Psoas muscle (tissue), 8 donors: ENCODE results near the gene DNASE1L2. TPM values are rescaled to one million over a fixed set of nuclear protein-coding genes. Genes with fewer than 3 reads are reported as not detected.

ENCODE experiments used
- ATAC-seq, 4 donors: fragments of 200-7000 bp; cut with Tn5 transposase; one replicate each; pipeline ENCODE4 v1.9.1; 2020; ENCODE audit warnings: moderate library complexity in 3 of 4, mild to moderate bottlenecking in 2 of 4
- DNase-seq, 2 donors: peaks; one replicate each; pipeline ENCODE4 v3.0.0-alpha.2; 2020
- H3K27ac ChIP-seq: fragments of 200-600 bp; one replicate; pipeline ENCODE4 v1.8.0; 2022
- H3K27me3 ChIP-seq, 3 donors: fragments of 200-600 bp in 1 of 3; one replicate each; pipeline versions ENCODE4 v1.6.1 to v1.8.0; 2013 to 2022; ENCODE audit warnings: low read length in 2 of 3, mild to moderate bottlenecking in 2 of 3, moderate library complexity in 1 of 3; ENCODE audit not compliant: insufficient read depth in 3 of 3
- H3K36me3 ChIP-seq, 2 donors: fragments of 200-600 bp in 1 of 2; one replicate each; pipeline versions ENCODE4 v1.6.1 to v1.8.0; 2013 to 2022; ENCODE audit warnings: low read depth in 1 of 2, mild to moderate bottlenecking in 1 of 2, moderate library complexity in 1 of 2; ENCODE audit not compliant: insufficient read depth in 1 of 2
- H3K4me1 ChIP-seq: fragments of 200-600 bp; one replicate; pipeline ENCODE4 v1.8.0; 2022
- H3K4me3 ChIP-seq: fragments of 200-600 bp; one replicate; pipeline ENCODE4 v1.8.0; 2022; ENCODE audit warnings: mild to moderate bottlenecking
- H3K9me3 ChIP-seq: fragments of 200-600 bp; one replicate; pipeline ENCODE4 v1.8.0; 2022
- WGBS, 3 donors: extraction: QIAGEN DNeasy Blood & Tissue Kit; methylation state at CpG; one replicate each; pipeline versions ENCODE4 v1.1.6 to v1.1.7; 2013; 5-methylcytosine and 5-hydroxymethylcytosine counted together
- intact Hi-C, 2 donors: fragments of 100-400 bp; cut with DNase I; formaldehyde crosslinking; loops; one replicate each; pipeline versions ENCODE4 v1.11.0 to v1.14.2; 2022
- polyA plus RNA-seq, 3 donors: library from polyadenylated mRNA; stranded (reverse); fragments of 200-250 nt; gene quantifications; one replicate each; pipeline ENCODE4 v1.2.3, GENCODE V29; 2013
- total RNA-seq, 4 donors: library from RNA; stranded (reverse); fragmentation: NEBNext Ultra II Directional in 2 of 4; extraction: Animal tissue kit (Norgen Biotek cat#: 25700) in 2 of 4; gene quantifications; one replicate each; pipeline versions ENCODE4 v1.2.1 to v1.2.4, GENCODE V29; 2021 to 2023
- TF ChIP-seq, protein P1 (sequence below): fragments of 200-600 bp; IDR thresholded peaks from one replicate; pipeline ENCODE4 v1.8.0; 2022; ENCODE audit warnings: antibody characterized with exemption
- donor health status: healthy with polysubstance abuse.
- donor health status: DM: no; HTN: no; CAD: no; lungs with moderate emphysema.
- donor health status: Bipolar disorder and iron deficiency.
- donor health status: healthy.
- donor health status: DM: yes; HTN: yes; CAD: no.
- donor health status: DM: no; HTN: no; CAD: no.
- donor health status: DM: no; HTN: no; CAD: no.
- donor health status: DM: yes; HTN: yes; CAD: no.

DNASE1L2 gene
- total and polyA plus RNA-seq, 7 donors = 0.17 to 1.2 (median 0.34) TPM

DNA sequence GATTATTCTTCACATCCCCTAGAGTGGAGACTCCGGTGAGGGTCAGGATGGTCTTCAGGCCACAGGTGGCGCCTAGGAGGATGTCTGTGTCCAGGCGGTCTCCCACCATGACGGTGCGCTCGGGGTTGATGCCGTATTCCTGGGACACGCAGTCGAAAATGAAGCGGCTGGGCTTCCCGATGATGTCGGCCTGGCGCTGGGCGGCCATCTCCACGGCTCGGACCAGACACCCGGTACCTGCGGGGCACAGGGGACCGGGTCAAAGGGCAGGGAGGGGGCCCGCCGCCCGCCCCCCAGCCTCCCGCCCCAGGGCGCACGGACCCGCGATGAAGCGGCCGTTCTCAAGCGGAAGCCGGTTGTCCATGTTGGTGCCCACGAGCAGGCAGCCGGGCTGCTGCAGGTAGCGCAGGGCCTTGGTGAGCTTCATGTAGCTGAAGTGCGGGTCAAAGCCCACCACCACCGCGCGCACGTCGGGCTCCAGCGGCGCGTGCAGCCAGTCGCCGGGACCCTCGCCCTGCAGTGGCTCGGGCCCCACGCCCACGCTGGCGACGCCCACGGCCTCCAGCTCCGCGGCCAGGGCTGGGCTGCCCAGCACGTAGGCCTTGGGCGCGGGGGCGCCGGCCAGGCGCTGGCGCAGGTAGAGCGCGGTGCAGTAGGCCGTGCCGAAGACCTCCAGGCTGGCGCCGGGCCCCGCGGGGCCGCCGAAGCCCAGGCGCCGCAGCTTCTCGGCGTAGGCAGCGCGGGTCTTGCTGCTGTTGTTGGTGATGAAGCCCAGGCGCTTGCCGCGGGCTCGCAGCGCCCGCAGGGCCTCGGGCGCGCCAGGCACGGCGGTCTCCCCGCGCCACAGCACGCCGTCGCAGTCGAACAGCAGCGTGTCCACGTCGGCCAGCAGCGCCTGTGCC lies 22.2 kb upstream of the DNASE1L2 start:
- intact Hi-C loops = no loop called here
- WGBS, 3 donors = 1% methylated on average over 51 to 98 of the region's 98 CpGs
- Histone ChIP-seq H3K9me3 (no peaks in the 10 kb centered on the region), H3K4me3 (peak overlapping the region; percentile 84), H3K4me1 (peaks cover 41% of the 10 kb centered on the region), H3K27ac (peak overlapping the region; percentile 90), H3K36me3 (peaks cover 0 to 9% of the 10 kb centered on the region in 2 donors), H3K27me3 (no peaks in the 10 kb centered on the region)
- DNase-seq (no peak), ATAC-seq (no peak)
- TF ChIP-seq, protein P1, sequence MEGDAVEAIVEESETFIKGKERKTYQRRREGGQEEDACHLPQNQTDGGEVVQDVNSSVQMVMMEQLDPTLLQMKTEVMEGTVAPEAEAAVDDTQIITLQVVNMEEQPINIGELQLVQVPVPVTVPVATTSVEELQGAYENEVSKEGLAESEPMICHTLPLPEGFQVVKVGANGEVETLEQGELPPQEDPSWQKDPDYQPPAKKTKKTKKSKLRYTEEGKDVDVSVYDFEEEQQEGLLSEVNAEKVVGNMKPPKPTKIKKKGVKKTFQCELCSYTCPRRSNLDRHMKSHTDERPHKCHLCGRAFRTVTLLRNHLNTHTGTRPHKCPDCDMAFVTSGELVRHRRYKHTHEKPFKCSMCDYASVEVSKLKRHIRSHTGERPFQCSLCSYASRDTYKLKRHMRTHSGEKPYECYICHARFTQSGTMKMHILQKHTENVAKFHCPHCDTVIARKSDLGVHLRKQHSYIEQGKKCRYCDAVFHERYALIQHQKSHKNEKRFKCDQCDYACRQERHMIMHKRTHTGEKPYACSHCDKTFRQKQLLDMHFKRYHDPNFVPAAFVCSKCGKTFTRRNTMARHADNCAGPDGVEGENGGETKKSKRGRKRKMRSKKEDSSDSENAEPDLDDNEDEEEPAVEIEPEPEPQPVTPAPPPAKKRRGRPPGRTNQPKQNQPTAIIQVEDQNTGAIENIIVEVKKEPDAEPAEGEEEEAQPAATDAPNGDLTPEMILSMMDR = no peak

DNA sequence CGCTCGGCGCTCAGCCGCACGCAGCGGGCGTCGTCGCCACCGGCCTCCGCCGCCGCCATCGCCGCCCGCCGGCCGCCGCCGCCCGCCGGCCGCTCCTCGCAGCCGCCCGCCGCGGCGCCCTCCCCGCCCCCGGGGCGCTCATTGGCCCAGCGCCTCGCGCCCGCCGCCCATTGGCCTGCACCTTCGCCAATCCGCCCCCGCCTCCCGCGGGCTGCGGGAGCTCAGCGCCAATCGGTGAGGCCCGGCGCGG lies 21.6 kb upstream of the DNASE1L2 start, which contains the start of gene PGP:
Gene PGP, minus strand, starts transcription at position 122 of the 250 bp plus-strand sequence. Its CDS starts 63 bp downstream, at position 59.
- DNase-seq (no peak), ATAC-seq (peak; percentile 68 to 81 (median 74))
- 0 to 1% (median 0%) methylated on average over 5 to 48 of the region's 48 CpGs for WGBS, 3 donors
- Histone ChIP-seq H3K36me3 (peaks cover 0 to 3% of the 10 kb centered on the region in 2 donors), H3K27me3 (no peaks in the 10 kb centered on the region), H3K9me3 (no peaks in the 10 kb centered on the region), H3K27ac (peak within 1 kb of the TSS; percentile 91), H3K4me1 (peaks cover 41% of the 10 kb centered on the region), H3K4me3 (peak within 1 kb of the TSS; percentile 84)
- intact Hi-C loops = no loop called here
- TF ChIP-seq, protein P1 = no peak

DNA sequence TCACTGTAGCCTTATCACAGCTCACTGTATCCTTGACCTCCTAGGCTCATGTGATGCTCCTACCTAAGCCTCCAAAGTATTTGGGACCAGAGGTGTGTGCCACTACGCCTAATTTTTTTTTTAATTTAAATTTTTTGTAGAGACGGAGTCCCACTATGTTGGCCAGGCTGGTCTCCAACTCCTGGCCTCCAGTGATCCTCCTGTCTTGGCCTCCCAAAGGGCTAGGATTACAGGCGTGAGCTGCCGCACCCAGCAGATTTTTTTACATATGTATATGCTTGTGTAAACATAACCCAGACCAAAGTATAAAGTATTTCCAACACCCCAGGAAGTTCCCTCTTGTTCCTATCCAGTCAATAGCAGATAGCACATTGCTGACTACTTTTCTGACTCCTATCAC lies 19.9 kb upstream of the DNASE1L2 start:
- TF ChIP-seq, protein P1 = no peak
- WGBS, 3 donors = 93 to 98% (median 95%) methylated on average over 4 of the region's 4 CpGs
- Histone ChIP-seq H3K27ac (peak overlapping the region; percentile 91), H3K36me3 (no peaks in the 10 kb centered on the region), H3K4me1 (peaks cover 26% of the 10 kb centered on the region), H3K4me3 (peak overlapping the region; percentile 70), H3K27me3 (no peaks in the 10 kb centered on the region), H3K9me3 (no peaks in the 10 kb centered on the region)
- DNase-seq = no peak
- no peak for ATAC-seq
- intact Hi-C loops = loop anchor here in 1 of 2 donors (5.0 kb wide), 1 partner anchor 36 kb away; the partner anchor contains the start of gene ECI1

GRCh38 chr16:2223221-2223941 lies 12.9 kb upstream of the DNASE1L2 start, which contains the start of gene E4F1:
Gene E4F1 (plus strand): TSS chr16:2223591. CDS start chr16:2223614, 23 bp downstream.
- no peaks in the 10 kb centered on the region for H3K9me3 ChIP-seq
- DNase-seq = peak; percentile 100
- H3K27ac ChIP-seq = peak within 1 kb of the TSS; percentile 86
- H3K27me3 ChIP-seq = no peaks in the 10 kb centered on the region
- ATAC-seq = peak; percentile 97 to 99 (median 98)
- intact Hi-C loops = no loop called here
- H3K36me3 ChIP-seq = peaks cover 0 to 10% of the 10 kb centered on the region in 2 donors
- H3K4me1 ChIP-seq = peaks cover 19% of the 10 kb centered on the region
- TF ChIP-seq, protein P1 = no peak
- WGBS, 3 donors = 0 to 1% (median 0%) methylated on average over 64 to 82 of the region's 82 CpGs
- peak within 1 kb of the TSS; percentile 92 for H3K4me3 ChIP-seq
